Karpas-422 (cell line): Measurements from ENCODE around the gene SDHC. TPM values are rescaled to one million over a fixed set of nuclear protein-coding genes. Genes with fewer than 3 reads are reported as not detected.

Experiments
- DNase-seq: peaks from one replicate; pipeline ENCODE4 v3.0.0-alpha.2; 2015
- H2AFZ ChIP-seq: fragments of 200-600 bp; sonication (generic); 2 replicates; pipeline ENCODE4 v1.6.1; 2014; ENCODE audit warnings: antibody characterized with exemption, low read length, mixed read lengths
- H3K27ac ChIP-seq: fragments of 200-600 bp; sonication (generic); 2 replicates; pipeline ENCODE4 v1.5.1; 2014; ENCODE audit warnings: mild to moderate bottlenecking, low read length, moderate library complexity
- H3K27me3 ChIP-seq: fragments of 200-600 bp; sonication (generic); 2 replicates; pipeline ENCODE4 v1.6.1; 2014; ENCODE audit warnings: low read length, mixed read lengths
- H3K36me3 ChIP-seq: fragments of 200-600 bp; sonication (generic); 2 replicates; pipeline ENCODE4 v1.6.1; 2014; ENCODE audit warnings: low read length, mixed read lengths; ENCODE audit not compliant: insufficient read depth
- H3K4me1 ChIP-seq: fragments of 200-600 bp; sonication (generic); 2 replicates; pipeline ENCODE4 v1.6.1; 2014; ENCODE audit warnings: mild to moderate bottlenecking, low read length, mixed read lengths
- H3K4me2 ChIP-seq: fragments of 200-600 bp; sonication (generic); 2 replicates; pipeline ENCODE4 v1.6.1; 2014; ENCODE audit warnings: low read length, low read depth, mild to moderate bottlenecking; ENCODE audit not compliant: poor library complexity, severe bottlenecking
- H3K4me3 ChIP-seq: fragments of 200-600 bp; sonication (generic); 2 replicates; pipeline ENCODE4 v1.5.1; 2014; ENCODE audit warnings: mild to moderate bottlenecking, antibody characterized with exemption, low read length, mixed read lengths
- H3K79me2 ChIP-seq: fragments of 200-600 bp; sonication (generic); 2 replicates; pipeline ENCODE4 v1.6.1; 2014; ENCODE audit warnings: mild to moderate bottlenecking, low read length, mixed read lengths
- H3K9ac ChIP-seq: fragments of 200-600 bp; sonication (generic); 2 replicates; pipeline ENCODE4 v1.6.0; 2014; ENCODE audit warnings: low read length
- H3K9me2 ChIP-seq: fragments of 200-600 bp; sonication (generic), shearing (Covaris generic); replicated peaks from 2 replicates; pipeline ENCODE4 v1.6.0; 2014; ENCODE audit warnings: mild to moderate bottlenecking, low read length, moderate library complexity; ENCODE audit not compliant: insufficient read depth
- H3K9me3 ChIP-seq: fragments of 300-700, 200-600 bp; sonication (generic); 2 replicates; pipeline ENCODE4 v1.6.1; 2014; ENCODE audit warnings: low read length, mixed read lengths
- H4K20me1 ChIP-seq: fragments of 200-600 bp; sonication (generic); 2 replicates; pipeline ENCODE4 v1.6.1; 2014; ENCODE audit warnings: mild to moderate bottlenecking, antibody characterized with exemption, low read length, low read depth; ENCODE audit not compliant: insufficient read depth
- total RNA-seq: library from RNA; depleted of rRNA; stranded (reverse); fragments of >200 nt; shearing (Covaris generic); gene quantifications from 2 replicates; pipeline ENCODE4 v1.2.3, GENCODE V29; 2014; ENCODE audit warnings: low replicate concordance

Gene SDHC
- total RNA-seq, 1 experiment from 2014 or later = 48.8 TPM

DNA sequence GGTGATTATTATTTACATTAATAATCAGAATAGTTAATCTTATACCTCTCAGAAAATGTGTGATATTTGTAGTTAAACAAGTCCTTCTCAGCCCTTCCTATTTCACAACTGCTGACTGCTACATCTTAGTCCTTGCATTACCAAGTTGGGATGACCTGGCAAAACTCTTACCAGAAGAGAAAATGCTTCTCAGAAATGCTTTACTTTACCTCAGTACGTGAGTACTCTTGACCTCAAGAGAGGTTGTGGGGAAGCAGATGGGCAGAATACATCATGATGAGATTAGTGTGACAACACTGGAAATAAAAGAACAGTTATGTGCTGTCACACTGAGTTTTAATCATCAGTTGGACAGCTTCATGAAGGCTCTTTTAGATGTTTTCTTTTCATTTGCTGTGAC lies 37.3 kb downstream of the SDHC start:
- H3K9me2 ChIP-seq = no peaks in the 10 kb centered on the region
- peak overlapping the region; percentile 29 for H3K27ac ChIP-seq
- no peaks in the 10 kb centered on the region for H4K20me1 ChIP-seq
- DNase-seq = no peak
- H3K4me1 ChIP-seq = peaks cover 33% of the 10 kb centered on the region
- no peak overlapping the region for H3K4me3 ChIP-seq
- H3K9ac ChIP-seq = no peak overlapping the region
- no peak overlapping the region for H2AFZ ChIP-seq
- peaks cover 30% of the 10 kb centered on the region for H3K79me2 ChIP-seq
- H3K27me3 ChIP-seq = no peaks in the 10 kb centered on the region
- H3K4me2 ChIP-seq = no peak overlapping the region
- no peaks in the 10 kb centered on the region for H3K36me3 ChIP-seq
- no peaks in the 10 kb centered on the region for H3K9me3 ChIP-seq

DNA sequence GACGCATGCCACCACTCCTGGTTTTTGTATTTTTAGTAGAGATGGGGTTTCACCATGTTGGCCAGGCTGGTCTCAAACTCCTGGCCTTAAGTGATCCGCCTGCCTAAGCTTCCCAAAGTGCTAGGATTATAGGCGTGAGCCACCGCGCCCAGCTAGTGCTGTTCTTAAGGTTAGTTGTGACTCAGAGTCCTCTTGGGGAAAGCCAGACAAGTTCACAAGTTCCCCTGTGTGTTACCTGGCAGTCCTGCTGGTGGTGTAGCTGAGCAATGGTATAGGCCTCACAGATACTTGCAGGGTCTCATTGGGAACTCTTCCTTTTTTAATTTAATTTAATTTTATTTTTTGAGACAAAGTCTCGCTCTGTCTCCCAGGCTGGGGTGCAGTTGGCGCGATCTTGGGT lies 42.9 kb downstream of the SDHC start:
- no peaks in the 10 kb centered on the region for H3K9me2 ChIP-seq
- H4K20me1 ChIP-seq = no peaks in the 10 kb centered on the region
- H3K27ac ChIP-seq = no peak overlapping the region
- no peak overlapping the region for H2AFZ ChIP-seq
- no peaks in the 10 kb centered on the region for H3K36me3 ChIP-seq
- no peaks in the 10 kb centered on the region for H3K9me3 ChIP-seq
- no peak overlapping the region for H3K9ac ChIP-seq
- peaks cover 32% of the 10 kb centered on the region for H3K79me2 ChIP-seq
- H3K4me3 ChIP-seq = no peak overlapping the region
- DNase-seq = no peak
- no peak overlapping the region for H3K4me2 ChIP-seq
- H3K27me3 ChIP-seq = no peaks in the 10 kb centered on the region
- peaks cover 13% of the 10 kb centered on the region for H3K4me1 ChIP-seq

DNA sequence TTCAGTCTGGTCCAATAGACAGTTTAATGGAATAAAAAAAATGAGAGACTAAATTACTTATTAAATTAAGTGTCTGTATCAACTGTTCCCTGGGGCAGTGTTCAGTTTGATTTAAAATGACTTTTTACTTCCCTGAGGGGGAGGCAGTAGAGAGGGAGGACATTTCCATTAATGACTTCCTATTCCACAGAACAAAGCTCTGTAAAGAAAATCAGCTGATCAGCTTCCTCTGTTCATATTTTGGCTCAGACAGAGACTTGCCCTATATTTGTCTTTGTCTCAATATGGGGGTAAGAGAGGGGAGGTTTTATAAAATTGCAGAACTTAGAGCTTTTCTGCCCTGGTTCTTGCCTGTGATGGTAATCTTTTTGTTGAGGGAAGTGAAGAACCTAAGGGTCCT lies 45.1 kb downstream of the SDHC start:
- Histone ChIP-seq H3K4me3 (no peak overlapping the region), H3K9ac (no peak overlapping the region), H3K4me2 (no peak overlapping the region), H3K36me3 (no peaks in the 10 kb centered on the region), H3K9me3 (no peaks in the 10 kb centered on the region), H3K9me2 (no peaks in the 10 kb centered on the region), H4K20me1 (no peaks in the 10 kb centered on the region), H3K27ac (no peak overlapping the region), H3K79me2 (peaks cover 16% of the 10 kb centered on the region), H2AFZ (no peak overlapping the region), H3K4me1 (peaks cover 8% of the 10 kb centered on the region), H3K27me3 (no peaks in the 10 kb centered on the region)
- no peak for DNase-seq

DNA sequence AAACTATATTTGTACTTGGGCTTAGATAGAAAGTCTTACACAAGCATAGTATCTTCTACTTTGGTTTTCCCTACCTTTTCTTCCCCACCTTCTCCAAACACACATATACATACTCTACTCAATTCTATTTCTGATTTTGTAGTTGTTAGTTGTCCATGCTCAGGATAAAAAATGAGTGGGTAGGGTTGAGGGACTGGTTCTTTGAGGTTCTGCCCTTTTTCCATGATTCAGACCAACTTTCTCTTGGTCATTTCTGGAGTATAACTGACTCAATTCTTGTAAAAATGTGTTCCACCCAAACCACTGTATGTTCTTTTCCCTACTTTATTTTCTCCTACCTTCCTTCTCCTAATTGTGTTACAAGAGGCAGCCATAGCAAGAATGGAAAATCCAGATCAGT lies 50.2 kb downstream of the SDHC start:
- no peaks in the 10 kb centered on the region for H3K9me2 ChIP-seq
- DNase-seq = no peak
- H3K36me3 ChIP-seq = no peaks in the 10 kb centered on the region

DNA sequence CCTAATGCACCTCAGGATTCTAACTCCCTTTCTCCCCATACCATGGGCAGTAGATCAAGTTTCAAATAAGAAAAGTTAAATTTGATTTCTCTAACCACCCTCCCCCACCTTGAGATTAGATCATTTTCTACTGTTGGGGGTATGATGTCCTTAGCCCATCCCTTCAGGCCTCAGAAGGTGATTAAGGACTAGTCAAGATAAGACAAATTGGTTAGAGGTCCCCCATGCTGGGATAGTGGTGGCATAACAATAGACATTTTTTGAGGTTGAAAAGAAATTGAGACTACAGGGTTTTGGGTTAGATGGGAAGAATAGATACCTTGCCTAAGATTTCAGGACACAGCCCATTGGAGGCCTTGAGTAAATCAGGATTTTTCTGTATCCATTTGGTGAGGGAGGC lies 51.0 kb downstream of the SDHC start:
- Histone ChIP-seq H3K4me1 (peaks cover 11% of the 10 kb centered on the region), H3K4me3 (no peak overlapping the region), H2AFZ (no peak overlapping the region), H3K79me2 (no peaks in the 10 kb centered on the region), H3K4me2 (no peak overlapping the region), H3K27me3 (no peaks in the 10 kb centered on the region), H4K20me1 (no peaks in the 10 kb centered on the region), H3K27ac (no peak overlapping the region), H3K36me3 (no peaks in the 10 kb centered on the region), H3K9me3 (no peaks in the 10 kb centered on the region), H3K9ac (no peak overlapping the region), H3K9me2 (no peaks in the 10 kb centered on the region)
- DNase-seq = no peak

More for the DNA sequence above, 50.2 kb downstream of the SDHC start:
- H3K79me2 ChIP-seq = peaks cover 6% of the 10 kb centered on the region; the same call in 1 of the 2 replicates
- no peak overlapping the region for H2AFZ ChIP-seq
- no peak overlapping the region for H3K4me3 ChIP-seq
- no peak overlapping the region for H3K4me2 ChIP-seq
- H3K4me1 ChIP-seq = peaks cover 11% of the 10 kb centered on the region
- no peak overlapping the region for H3K9ac ChIP-seq
- no peak overlapping the region for H3K27ac ChIP-seq
- no peaks in the 10 kb centered on the region for H3K9me3 ChIP-seq
- no peaks in the 10 kb centered on the region for H4K20me1 ChIP-seq
- H3K27me3 ChIP-seq = no peaks in the 10 kb centered on the region

DNA sequence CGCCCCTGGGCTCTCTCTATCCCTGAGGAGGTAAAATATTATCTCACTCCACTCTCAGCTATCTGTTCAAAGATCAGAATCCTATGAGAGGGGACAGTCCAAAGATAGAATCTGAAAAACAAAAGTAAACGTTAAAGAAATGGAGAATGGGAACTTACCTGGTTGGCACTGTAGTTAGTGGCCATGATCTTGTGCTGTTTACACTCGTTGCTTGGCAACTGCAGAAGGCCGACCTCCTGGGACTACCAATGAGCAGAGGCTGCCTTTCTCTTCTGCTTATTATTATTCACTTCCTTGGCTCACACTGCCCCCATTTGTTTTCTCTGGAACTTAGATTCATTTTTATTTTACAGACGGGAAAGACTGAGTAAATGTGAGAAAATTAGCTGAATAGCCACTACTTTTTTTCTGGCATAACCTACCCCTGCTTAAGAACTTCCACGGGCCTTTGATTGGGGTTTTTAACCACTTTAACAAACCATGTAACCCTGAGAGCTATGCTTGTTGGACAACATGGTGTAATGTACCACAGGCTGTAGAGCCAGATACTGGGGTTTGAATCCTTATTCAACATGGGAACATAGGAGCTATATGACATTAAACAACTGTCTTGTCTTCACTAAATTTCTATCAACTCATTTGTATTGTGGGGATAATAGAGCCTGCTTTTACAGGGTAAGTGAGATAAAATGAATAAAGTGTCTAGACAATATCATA lies 53.7 kb downstream of the SDHC start, which contains the start of gene CFAP126:
Gene CFAP126 (minus strand): TSS at position 193 of the 717 bp plus-strand sequence. CDS start 8 bp downstream, at position 185.
- no peaks in the 10 kb centered on the region for H3K27me3 ChIP-seq
- H4K20me1 ChIP-seq = no peaks in the 10 kb centered on the region
- H3K9me3 ChIP-seq = no peaks in the 10 kb centered on the region
- H3K4me2 ChIP-seq = peak within 1 kb of the TSS; percentile 16
- no peak within 1 kb of the TSS for H2AFZ ChIP-seq
- H3K36me3 ChIP-seq = no peaks in the 10 kb centered on the region
- no peak within 1 kb of the TSS for H3K4me3 ChIP-seq
- H3K9ac ChIP-seq = no peak within 1 kb of the TSS
- H3K79me2 ChIP-seq = no peaks in the 10 kb centered on the region
- DNase-seq = peak; percentile 87
- no peaks in the 10 kb centered on the region for H3K9me2 ChIP-seq
- H3K4me1 ChIP-seq = peaks cover 11% of the 10 kb centered on the region
- H3K27ac ChIP-seq = no peak within 1 kb of the TSS

DNA sequence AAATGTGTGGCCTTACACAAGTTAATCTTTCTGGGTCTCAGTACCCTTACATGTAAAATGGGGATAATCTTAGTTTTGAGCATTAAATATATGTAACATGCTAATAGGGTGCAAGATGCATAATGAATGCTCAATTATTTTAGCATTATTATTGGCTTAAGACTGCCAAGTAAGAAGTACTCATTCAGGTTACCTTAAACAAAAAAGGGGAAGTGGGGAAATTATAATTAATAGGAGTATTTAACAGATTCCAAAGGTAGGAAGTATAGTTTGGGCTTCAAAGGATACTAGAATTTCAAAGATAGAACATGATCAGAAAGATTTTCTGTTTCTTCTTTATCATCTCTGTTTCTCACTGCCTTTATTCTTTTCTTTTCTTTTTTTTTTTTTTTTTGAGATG lies 59.3 kb downstream of the SDHC start:
- H3K36me3 ChIP-seq = no peaks in the 10 kb centered on the region
- H3K79me2 ChIP-seq = no peaks in the 10 kb centered on the region
- DNase-seq = no peak
- H3K9ac ChIP-seq = no peak overlapping the region
- H2AFZ ChIP-seq = no peak overlapping the region
- no peak overlapping the region for H3K27ac ChIP-seq
- no peaks in the 10 kb centered on the region for H4K20me1 ChIP-seq
- H3K4me1 ChIP-seq = 0 out of 2 replicates have a peak, but pooled peaks cover 4% of the 10 kb centered on the region
- H3K9me3 ChIP-seq = no peaks in the 10 kb centered on the region
- H3K4me2 ChIP-seq = no peak overlapping the region
- H3K4me3 ChIP-seq = no peak overlapping the region
- no peaks in the 10 kb centered on the region for H3K9me2 ChIP-seq
- no peaks in the 10 kb centered on the region for H3K27me3 ChIP-seq

DNA sequence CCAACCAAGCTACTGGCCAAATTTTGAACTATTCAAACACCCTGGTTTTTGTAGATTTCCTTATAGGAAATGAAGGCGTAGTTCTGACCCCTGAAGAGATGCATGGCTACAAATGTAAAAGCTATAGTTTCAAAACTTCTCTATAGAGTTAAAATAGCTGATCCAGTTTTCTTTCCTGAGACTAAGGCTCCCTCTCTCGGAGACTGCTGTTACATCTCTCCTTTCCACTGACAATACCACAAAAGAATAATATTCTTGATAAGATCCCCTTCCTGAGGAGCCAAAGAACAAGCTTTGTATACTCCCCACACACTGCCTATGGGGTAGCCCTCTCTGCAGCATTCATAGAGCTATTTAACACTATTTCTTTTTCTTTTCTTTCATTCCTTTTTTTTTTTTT lies 60.2 kb downstream of the SDHC start:
- Histone ChIP-seq H3K9ac (no peak overlapping the region), H3K9me3 (no peaks in the 10 kb centered on the region), H3K36me3 (no peaks in the 10 kb centered on the region), H4K20me1 (no peaks in the 10 kb centered on the region), H3K27me3 (no peaks in the 10 kb centered on the region), H3K79me2 (no peaks in the 10 kb centered on the region), H3K9me2 (no peaks in the 10 kb centered on the region), H3K4me1 (0 out of 2 replicates have a peak, but pooled peaks cover 4% of the 10 kb centered on the region), H3K4me2 (no peak overlapping the region), H2AFZ (no peak overlapping the region), H3K27ac (no peak overlapping the region), H3K4me3 (no peak overlapping the region)
- DNase-seq = peak; percentile 67
